RPMI7951 (cell line): Measurements from ENCODE around the gene HOXC11. TPM values are rescaled to one million over a fixed set of nuclear protein-coding genes. Genes with fewer than 3 reads are reported as not detected.

Source experiments
- DNase-seq: peaks from one replicate; pipeline ENCODE4 v3.0.0-alpha.2; 2012; ENCODE audit warnings: low read depth
- total RNA-seq: library from RNA; depleted of rRNA; stranded (reverse); fragments of >200 nt; shearing (Covaris generic); gene quantifications from 2 replicates; pipeline ENCODE4 v1.2.3, GENCODE V29; 2014; rRNA removed

The HOXC11 gene
- total RNA-seq, 1 experiment from 2014 or later = 0.36 TPM

- no peak for DNase-seq
Observed at GRCh38 chr12:54021432-54022013, 48.6 kb downstream of the HOXC11 start.

- DNase-seq = no peak
Observed at GRCh38 chr12:54022960-54023884, 50.3 kb downstream of the HOXC11 start.

- DNase-seq = no peak
Observed at GRCh38 chr12:54024127-54024526, 51.2 kb downstream of the HOXC11 start.

DNA sequence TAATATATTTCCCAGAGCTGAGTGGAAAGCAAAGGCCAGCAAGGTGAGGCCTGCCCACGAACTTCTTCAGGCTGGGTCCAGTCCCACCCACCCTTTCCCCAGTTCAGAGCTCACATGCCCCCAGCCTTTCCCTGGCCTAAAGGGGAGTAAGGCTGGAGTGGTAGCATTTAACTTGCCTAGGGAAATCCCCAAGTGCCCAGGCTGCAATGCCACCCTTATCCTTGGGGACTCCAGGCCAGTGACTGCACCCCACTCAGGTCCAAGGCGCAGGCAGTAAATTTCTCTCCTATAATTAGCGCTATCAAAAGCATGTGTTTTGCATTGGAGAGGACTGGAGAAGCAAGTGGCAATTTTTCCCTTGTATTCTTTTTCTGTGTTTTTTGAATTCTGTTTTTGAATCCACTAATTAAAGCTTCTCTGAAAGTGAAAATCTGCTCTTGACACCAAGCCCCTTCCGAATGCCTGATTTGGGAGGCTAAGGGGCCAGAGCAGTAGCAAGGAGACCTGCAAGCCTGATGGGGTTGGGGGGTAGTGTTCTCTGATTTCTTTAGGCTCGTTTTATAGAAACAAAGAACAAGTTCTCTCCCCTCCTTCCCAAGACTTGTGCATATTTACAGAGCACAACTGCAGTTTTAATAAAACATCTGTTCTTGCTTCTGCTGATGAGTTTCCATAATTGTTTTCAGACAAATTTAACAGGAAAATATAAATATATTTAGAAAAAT, 51.8 kb downstream of the HOXC11 start:
- DNase-seq = no peak

GRCh38 chr12:54025499-54026405, 52.8 kb downstream of the HOXC11 start:
- DNase-seq = no peak

DNA sequence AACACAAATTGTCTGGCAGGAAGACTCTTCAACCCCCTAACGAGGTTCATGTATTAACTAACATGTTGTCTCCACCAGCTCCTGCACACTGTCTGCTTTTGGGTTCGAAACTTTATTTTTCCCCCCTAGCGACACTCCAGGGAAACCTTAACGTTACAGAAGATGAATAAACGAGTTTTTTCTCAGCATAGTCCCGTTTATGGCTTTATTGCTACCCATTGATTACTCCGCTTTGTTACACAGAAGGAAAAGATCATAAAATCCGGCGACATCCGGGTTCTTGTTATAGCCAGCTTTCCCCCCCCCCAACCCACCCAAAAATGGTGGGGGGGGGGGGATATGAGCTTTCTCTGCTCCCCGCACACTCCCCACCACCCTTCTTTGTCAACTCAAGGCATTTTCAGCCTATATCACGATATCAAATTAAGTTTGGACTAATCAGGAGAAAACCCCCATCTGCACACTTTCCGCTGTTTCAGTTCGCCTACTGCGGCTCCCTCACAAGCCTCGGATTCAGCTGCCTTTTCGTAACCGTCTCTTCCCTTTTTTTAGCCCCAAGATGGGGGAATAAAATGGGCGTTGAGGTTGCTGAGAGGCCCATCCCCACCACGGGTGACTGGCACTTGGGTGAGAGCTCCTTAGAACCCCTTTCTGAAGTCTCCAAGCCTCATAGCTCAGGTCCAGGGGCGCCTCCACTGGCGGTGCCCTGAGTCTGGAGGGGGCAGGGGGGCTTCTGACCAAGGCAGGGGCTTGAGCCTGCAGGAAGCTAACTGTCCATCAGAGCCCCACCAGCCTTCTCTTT, 53.9 kb downstream of the HOXC11 start:
- no peak for DNase-seq

Other genes with a start within 250 kb of the HOXC11 start
- 27.4 and 47.0 TPM in 2 replicates for gene CALCOCO1, start 245.7 kb upstream of the HOXC11 start, total RNA-seq
- gene CISTR, start 221.1 kb upstream of the HOXC11 start, total RNA-seq = not detected in 2 replicates
- gene HOXC13, start 34.3 kb upstream of the HOXC11 start, total RNA-seq = 0.48 and 0.78 TPM in 2 replicates
- not detected in 2 replicates for gene HOXC12, start 18.2 kb upstream of the HOXC11 start, total RNA-seq
- gene HOTAIR, start 1.8 kb downstream of the HOXC11 start, total RNA-seq = not detected in 2 replicates
- 4.0 and 5.1 TPM in 2 replicates for gene HOXC10, start 12.0 kb downstream of the HOXC11 start, total RNA-seq
- 4.3 and 5.9 TPM in 2 replicates for gene HOXC9, start 27.0 kb downstream of the HOXC11 start, total RNA-seq
- 0.88 and 1.8 TPM in 2 replicates for gene HOXC8, start 35.9 kb downstream of the HOXC11 start, total RNA-seq
- 0.84 and 1.5 TPM in 2 replicates for gene HOXC6, start 55.3 kb downstream of the HOXC11 start, total RNA-seq
- gene HOXC5, start 59.9 kb downstream of the HOXC11 start, total RNA-seq = 0.78 and 2.0 TPM in 2 replicates
- 2.5 and 4.7 TPM in 2 replicates for gene HOXC4, start 80.7 kb downstream of the HOXC11 start, total RNA-seq
- 44.7 and 68.8 TPM in 2 replicates for gene SMUG1, start 215.9 kb downstream of the HOXC11 start, total RNA-seq